22Rv1 (cell line): Measurements from ENCODE around the gene LYPD8.

Experiments used
- ZFX ChIP-seq: fragments of 450-650 bp; IDR thresholded peaks from 2 replicates; pipeline ENCODE4 v1.6.1; 2017; ENCODE audit warnings: antibody characterized with exemption, borderline replicate concordance
- TF ChIP-seq, protein P1 (sequence below): fragments of 450-650 bp; IDR thresholded peaks from 2 replicates; pipeline ENCODE4 v1.5.1; 2017; ENCODE audit warnings: mild to moderate bottlenecking

DNA sequence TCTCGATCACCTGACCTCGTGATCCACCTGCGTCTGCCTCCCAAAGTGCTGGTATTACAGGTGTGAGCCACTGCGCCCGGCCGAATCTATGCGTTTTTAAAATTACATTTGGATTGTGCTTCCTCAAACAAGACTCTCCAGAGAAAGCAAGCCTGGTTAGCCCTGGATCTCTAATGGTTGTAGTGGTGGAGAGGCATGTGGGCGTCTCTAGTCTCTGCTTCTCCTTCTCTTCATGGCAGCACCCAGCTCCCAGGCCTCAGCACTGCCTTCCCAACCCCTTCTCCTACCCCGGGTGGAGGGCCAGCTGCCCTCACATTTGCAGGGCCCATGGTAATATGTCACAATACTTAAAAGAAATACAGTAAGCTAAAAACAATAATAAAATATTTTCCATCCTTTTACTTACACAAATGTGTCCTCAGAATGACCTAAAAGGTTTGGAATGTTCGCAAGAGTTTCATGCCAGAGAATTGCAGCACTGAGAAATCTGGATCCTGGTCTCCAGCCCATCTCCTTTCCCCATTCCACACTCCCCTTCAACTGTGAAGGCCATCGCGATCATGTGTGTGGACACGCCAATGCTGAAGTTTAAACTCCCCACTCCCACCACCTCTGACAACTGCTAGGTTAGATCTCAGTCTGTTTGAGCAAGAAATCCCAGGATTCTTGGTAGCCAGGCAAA, 60.0 kb downstream of the LYPD8 start:
- TF ChIP-seq, protein P1, sequence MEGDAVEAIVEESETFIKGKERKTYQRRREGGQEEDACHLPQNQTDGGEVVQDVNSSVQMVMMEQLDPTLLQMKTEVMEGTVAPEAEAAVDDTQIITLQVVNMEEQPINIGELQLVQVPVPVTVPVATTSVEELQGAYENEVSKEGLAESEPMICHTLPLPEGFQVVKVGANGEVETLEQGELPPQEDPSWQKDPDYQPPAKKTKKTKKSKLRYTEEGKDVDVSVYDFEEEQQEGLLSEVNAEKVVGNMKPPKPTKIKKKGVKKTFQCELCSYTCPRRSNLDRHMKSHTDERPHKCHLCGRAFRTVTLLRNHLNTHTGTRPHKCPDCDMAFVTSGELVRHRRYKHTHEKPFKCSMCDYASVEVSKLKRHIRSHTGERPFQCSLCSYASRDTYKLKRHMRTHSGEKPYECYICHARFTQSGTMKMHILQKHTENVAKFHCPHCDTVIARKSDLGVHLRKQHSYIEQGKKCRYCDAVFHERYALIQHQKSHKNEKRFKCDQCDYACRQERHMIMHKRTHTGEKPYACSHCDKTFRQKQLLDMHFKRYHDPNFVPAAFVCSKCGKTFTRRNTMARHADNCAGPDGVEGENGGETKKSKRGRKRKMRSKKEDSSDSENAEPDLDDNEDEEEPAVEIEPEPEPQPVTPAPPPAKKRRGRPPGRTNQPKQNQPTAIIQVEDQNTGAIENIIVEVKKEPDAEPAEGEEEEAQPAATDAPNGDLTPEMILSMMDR, result no peak
- TF ChIP-seq ZFX, result no peak
